ENCODE measurements around the gene ATRN.
A peak's percentile ranks its signal among the peaks of the same experiment; 100 is the strongest.
"Not testable (repeated sequence)": the region's sequence is repeated elsewhere in the genome, so short reads cannot be mapped to it uniquely, and the experiment has no call there.

The ATRN gene

GRCh38 chr20:3470627-3471396, at the start of gene ATRN:
TSS of gene ATRN (plus strand) at chr20:3471018. CDS start at chr20:3471108, 90 bp downstream.
- DNase-seq = peak; percentile 91

- no peak for DNase-seq
Measured at GRCh38 chr20:3421985-3422384, 48.8 kb upstream of the ATRN start.

- DNase-seq = no peak
Measured at GRCh38 chr20:3423126-3423525, 47.7 kb upstream of the ATRN start.

GRCh38 chr20:3426766-3427165, 44.1 kb upstream of the ATRN start:
- not testable (repeated sequence) for DNase-seq

- no peak for DNase-seq
Measured at GRCh38 chr20:3430376-3431069, 40.3 kb upstream of the ATRN start.

- DNase-seq = no peak
Measured at GRCh38 chr20:3431109-3431508, 39.7 kb upstream of the ATRN start.

GRCh38 chr20:3432844-3433243, 38.0 kb upstream of the ATRN start:
- no peak for DNase-seq

- DNase-seq = no peak
Measured at GRCh38 chr20:3433744-3434143, 37.1 kb upstream of the ATRN start.

GRCh38 chr20:3434232-3434631, 36.6 kb upstream of the ATRN start:
- DNase-seq = no peak

GRCh38 chr20:3436864-3437574, 33.8 kb upstream of the ATRN start:
- DNase-seq = no peak

- DNase-seq = no peak
Measured at GRCh38 chr20:3446779-3447178, 24.0 kb upstream of the ATRN start.

GRCh38 chr20:3447321-3447720, 23.5 kb upstream of the ATRN start:
- DNase-seq = no peak

- no peak for DNase-seq
Measured at GRCh38 chr20:3449319-3449718, 21.5 kb upstream of the ATRN start.

- no peak for DNase-seq
Measured at GRCh38 chr20:3452136-3452535, 18.7 kb upstream of the ATRN start.

- no peak for DNase-seq
Measured at GRCh38 chr20:3452690-3453089, 18.1 kb upstream of the ATRN start.

- DNase-seq = no peak
Measured at GRCh38 chr20:3454831-3455230, 16.0 kb upstream of the ATRN start.

GRCh38 chr20:3456648-3457047, 14.2 kb upstream of the ATRN start:
- no peak for DNase-seq

GRCh38 chr20:3459881-3460307, 10.9 kb upstream of the ATRN start:
- no peak for DNase-seq

GRCh38 chr20:3461211-3461771, 9.5 kb upstream of the ATRN start:
- DNase-seq = no peak

- DNase-seq = no peak
Measured at GRCh38 chr20:3461911-3462677, 8.7 kb upstream of the ATRN start.

- no peak for DNase-seq
Measured at GRCh38 chr20:3464166-3464565, 6.7 kb upstream of the ATRN start.

- DNase-seq = no peak
Measured at GRCh38 chr20:3465301-3465700, 5.5 kb upstream of the ATRN start.

GRCh38 chr20:3470208-3470626, 601 bp upstream of the ATRN start:
- no peak for DNase-seq
